GM12892 (cell line): ENCODE measurements around the gene KIFAP3.

Source experiments
- POLR2A ChIP-seq: IDR thresholded peaks from 2 replicates; pipeline ENCODE4 v1.6.1; 2011; ENCODE audit warnings: low read depth, low read length, control low read depth
- POLR2AphosphoS5 ChIP-seq: IDR thresholded peaks from 2 replicates; pipeline ENCODE4 v1.6.1; 2011; ENCODE audit warnings: low read depth, low read length, control low read depth
- TAF1 ChIP-seq: IDR thresholded peaks from 2 replicates; pipeline ENCODE4 v1.6.1; 2011; ENCODE audit warnings: low read depth, mild to moderate bottlenecking, control low read depth, low read length, borderline replicate concordance

GRCh38 chr1:169909499-169909898 lies 165.0 kb downstream of the KIFAP3 start:
- TF ChIP-seq POLR2A: no peak
- no peak for TF ChIP-seq POLR2AphosphoS5
- TF ChIP-seq TAF1: no peak
